AML-193 (cell line): Measurements from ENCODE around the gene DSTYK.
A peak's percentile ranks its signal among the peaks of the same experiment; 100 is the strongest.

Experiments used
- DNase-seq, 2 experiments: peaks; one replicate each; lab custom pipeline; 2025; lab: John Stamatoyannopoulos, UW

Gene DSTYK, protein sequence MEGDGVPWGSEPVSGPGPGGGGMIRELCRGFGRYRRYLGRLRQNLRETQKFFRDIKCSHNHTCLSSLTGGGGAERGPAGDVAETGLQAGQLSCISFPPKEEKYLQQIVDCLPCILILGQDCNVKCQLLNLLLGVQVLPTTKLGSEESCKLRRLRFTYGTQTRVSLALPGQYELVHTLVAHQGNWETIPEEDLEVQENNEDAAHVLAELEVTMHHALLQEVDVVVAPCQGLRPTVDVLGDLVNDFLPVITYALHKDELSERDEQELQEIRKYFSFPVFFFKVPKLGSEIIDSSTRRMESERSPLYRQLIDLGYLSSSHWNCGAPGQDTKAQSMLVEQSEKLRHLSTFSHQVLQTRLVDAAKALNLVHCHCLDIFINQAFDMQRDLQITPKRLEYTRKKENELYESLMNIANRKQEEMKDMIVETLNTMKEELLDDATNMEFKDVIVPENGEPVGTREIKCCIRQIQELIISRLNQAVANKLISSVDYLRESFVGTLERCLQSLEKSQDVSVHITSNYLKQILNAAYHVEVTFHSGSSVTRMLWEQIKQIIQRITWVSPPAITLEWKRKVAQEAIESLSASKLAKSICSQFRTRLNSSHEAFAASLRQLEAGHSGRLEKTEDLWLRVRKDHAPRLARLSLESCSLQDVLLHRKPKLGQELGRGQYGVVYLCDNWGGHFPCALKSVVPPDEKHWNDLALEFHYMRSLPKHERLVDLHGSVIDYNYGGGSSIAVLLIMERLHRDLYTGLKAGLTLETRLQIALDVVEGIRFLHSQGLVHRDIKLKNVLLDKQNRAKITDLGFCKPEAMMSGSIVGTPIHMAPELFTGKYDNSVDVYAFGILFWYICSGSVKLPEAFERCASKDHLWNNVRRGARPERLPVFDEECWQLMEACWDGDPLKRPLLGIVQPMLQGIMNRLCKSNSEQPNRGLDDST

DNA sequence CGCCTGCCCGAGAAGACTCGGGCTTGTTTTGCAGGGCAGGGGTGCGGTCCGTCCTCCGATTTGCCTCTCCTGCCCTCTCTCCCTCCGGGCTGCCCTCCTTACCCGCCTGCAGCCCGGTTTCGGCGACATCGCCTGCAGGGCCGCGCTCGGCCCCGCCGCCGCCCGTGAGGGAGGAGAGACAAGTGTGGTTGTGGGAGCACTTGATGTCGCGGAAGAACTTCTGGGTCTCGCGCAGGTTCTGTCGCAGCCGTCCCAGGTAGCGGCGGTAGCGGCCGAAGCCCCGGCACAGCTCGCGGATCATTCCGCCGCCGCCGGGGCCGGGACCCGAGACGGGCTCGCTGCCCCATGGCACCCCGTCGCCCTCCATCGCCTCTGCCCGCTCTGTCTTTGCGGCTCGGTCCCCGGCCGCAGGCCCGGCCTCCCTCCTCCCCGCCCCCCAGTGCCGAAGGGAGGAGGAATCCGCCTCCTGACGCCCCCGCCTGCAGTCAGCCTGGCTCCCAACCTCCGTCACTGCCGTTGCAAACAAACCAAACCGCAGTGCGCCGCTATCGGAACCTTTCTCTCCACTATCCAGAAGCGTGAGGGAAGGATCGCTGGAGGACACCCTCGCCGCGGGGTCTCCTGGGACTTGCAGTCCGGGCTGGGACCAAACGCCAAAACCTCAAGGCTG is at the start of gene DSTYK:
TSS of gene DSTYK (minus strand) at position 534 of the 670 bp plus-strand sequence. CDS start at position 367, 167 bp downstream.
- peak; percentile 85 to 91 for DNase-seq

DNA sequence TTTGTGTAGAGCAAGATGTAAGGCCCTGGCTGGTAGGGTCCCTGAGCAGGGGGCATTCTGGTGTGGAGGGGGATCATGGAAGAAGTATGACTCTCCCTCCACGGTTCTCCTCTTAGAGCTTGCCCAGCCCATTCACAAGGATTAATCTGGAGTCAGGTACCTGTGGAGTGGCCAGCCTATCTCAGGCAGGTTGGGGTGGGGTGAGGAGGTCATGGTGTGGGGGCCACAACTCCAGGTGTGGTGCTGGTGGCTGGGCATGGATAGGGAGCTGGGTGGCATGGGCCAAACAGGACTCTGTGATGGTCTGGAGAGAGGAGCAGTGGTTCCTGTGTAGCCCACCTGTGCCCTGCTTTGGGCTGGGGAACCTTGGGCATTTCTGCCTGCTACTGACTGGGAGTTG is 48.5 kb upstream of the DSTYK start:
- no peak for DNase-seq

DNA sequence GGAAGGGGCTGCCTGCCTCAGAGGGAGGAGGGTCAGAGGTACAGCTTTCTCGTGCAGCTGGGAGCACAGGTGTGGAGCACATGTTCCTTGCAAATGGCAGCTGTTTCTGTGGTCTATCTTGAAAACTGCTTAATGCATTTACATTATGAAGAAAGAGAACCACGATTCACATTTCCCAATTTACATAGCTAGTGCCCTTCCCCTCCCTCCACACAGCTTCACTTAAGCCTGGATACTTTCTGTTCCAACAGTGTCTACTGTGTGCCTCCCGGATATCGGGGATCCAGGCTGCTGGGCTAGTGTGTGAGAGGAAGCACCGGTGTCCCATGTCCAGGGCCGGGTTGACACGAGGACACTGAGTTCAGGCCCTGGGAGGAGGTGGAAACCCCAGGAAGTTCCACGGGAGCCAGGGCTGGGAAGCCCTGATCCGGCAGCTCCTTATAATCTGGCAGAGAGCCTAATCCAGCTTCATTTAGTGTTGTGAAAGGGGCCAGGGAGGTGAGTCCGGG is 47.9 kb upstream of the DSTYK start:
- peak; percentile 13 to 20 for DNase-seq

DNA sequence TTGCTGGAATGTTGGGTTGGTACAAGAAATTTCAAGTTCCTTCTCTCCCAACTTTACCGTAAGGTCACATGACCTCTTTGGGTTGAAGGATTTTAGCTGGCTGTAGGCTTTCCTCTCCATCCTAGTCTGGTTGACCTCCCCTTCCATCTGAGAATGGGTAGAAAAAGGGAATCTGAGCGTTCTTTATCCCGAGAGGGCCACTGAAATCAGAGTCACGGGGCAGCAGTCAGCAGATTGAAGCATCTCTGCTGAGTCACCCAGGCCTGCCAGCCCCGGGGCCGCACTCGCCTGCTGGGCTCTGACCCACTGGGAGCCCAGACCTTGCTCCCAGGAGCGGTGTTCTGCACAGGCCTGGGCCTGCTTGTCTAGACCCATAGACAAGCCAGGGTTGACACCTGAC is 47.2 kb upstream of the DSTYK start:
- no peak for DNase-seq

DNA sequence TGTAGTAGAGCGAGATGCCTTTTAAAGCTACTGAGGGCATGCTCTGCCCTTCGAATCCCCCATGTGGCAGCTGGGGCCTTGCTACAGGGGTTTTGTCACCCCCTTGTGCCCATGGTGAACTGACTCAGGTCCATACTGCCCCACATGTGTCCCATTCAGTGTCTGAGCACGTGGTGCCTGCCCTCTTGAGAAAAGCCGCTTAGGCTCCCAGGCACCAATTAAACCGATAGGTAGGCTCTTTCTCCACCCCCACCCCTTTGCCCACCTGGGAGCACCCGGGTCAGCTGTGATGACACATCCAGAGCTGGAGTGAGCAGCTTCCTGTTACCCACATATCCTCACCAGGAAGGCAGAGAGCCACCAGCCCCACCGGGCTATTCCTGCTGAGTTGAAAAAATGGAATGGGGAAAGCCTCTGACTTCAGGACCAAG is 46.8 kb upstream of the DSTYK start:
- no peak for DNase-seq

DNA sequence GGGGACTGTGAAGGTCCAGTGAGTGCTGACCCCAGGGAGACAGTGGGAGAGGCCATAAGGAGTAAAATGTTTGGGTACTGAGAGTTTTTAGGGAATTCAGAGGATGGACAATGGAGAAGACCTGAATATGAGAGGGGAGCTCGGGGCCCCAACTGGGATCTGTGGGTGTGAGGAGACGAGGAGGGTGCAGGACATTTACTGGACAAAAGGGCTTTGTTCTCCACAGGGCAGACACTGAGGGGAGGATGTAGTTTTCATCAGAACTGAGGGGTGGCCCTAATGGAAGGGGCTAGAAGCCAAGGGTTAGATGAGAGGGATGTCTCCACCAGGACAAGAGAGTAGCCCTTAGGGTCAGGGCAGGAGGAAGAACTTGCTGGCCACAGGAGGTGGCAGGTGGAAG is 46.2 kb upstream of the DSTYK start:
- no peak for DNase-seq

DNA sequence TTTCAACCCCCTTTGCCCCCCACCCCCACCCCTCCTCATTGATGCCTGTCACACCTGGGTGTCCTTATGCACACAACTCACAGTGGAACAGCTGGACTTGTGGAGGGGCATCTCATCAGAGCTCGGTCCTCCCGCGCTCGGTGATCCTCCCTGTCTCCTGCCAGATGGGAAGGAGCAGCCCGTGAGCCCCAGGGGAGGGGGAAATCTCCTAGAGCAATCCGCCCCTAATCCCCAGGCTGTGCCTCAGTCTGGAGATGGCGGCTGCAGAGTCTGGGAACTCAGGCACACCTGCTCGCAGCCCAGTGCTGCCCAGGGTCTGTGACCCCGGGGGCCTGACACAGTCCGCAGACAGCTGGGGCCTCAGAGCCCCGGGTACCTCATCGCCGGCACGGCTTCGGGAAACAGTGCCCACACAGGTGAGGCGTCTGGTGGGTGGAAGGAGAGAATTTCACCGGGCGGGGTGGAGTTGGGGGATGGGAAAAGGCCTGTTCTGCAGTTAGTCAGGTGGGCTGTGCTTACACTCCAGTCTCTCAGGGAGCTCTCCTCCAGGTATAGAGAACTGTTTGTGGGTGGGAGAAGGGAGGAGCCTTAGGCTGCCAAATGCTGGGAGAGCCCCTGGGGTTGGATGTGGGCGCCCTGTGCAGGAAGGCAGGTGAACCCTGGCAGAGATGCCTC is 45.6 kb upstream of the DSTYK start:
- DNase-seq = no peak

DNA sequence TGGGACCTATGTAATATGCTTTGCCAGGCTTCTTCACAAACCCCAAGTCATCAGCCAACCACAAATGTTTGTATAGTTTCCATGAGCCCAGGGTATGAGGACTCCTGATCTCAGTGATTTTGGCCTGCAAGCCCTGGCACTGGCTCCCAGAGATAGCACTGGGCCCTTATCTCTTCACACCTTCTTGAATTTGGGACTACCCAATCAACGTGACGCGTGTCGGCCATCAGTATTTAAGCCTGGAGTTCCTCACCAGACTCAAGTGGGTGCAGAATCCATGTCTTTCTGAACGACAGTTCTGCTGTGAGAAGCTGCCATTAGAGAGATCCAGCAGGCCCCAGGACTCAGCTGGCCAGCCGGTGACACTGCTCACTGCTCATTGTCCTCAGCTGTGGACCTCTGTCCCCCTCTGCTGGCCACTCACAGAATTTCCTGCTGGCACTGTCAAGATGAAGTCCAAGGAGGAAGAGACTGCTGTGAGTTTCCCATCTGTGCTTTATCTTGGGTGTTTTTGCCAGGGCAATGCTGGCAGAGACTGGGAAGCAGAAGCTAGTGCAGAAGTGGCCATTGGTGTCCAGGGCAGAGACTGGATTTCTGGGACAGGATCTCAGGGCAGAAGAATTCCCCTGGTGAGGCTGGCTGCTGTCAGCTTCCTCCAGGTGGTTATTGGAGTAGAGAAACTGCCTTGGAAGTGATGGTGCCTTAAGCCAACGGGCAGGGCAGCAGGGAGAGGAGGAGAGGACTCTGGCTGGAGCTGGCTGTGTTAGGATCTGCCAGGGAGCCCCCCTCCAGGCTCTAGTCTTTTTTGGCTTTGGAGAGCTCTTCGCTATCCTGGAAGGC is 44.7 kb upstream of the DSTYK start:
- peak; percentile 80 for DNase-seq

DNA sequence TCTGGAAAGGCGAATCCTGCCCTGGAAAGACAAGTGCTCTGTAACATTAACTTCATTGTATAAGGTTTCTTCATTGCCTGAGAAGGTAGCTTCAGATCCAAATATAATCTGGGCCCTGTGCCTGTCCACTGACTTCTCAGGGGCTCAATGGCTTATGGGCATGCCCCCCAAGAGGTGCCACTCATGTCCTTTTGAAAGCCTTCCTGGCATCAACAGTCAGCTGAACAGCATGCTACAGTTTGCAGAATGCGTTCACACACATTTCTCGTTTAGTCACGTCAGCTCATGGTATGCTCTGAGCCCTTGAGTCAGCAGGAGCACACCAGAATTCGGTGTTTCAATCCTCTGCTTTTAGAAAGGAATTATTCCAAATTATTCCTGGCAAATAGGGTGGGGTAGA is 40.1 kb upstream of the DSTYK start:
- DNase-seq = no peak

DNA sequence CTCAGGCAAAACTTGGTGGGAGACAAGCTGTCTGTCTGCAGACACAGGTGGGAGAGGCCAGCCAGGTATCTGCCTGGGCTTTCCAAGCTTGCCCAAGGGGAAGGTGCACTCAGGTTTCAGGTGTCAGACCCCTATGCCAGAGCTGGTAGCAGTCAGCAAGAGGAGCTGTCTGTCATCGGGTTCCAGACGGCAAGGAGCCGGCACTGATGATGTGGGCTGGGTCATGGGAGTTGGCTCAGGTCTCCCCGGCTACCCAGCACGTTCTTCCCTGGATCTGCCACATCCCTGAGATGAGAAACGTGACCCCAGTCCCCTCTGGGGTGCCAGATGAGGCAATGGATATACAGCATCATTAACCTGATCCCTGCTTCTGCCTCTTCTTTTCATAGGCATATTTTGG is 39.2 kb upstream of the DSTYK start:
- no peak for DNase-seq

DNA sequence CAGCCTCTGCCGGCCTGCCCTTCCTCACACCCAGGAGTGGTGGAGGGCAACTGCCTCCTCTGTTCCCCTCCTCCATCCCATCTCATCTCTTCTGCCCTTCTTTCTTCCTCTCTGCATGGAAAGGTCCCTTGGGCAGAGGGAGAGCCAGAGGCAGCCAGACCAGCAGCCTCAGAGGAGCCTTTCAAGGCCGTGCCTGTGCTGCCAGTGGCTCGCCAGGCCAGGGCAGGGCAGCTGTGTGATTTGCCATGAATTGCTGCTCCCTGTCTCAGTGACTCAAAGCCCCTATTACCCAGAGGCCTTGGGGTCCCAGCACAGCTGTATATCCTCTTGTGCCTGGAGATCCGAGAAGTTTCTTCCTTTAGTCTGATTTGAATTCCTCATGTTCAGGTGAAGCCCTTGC is 38.1 kb upstream of the DSTYK start:
- no peak for DNase-seq

DNA sequence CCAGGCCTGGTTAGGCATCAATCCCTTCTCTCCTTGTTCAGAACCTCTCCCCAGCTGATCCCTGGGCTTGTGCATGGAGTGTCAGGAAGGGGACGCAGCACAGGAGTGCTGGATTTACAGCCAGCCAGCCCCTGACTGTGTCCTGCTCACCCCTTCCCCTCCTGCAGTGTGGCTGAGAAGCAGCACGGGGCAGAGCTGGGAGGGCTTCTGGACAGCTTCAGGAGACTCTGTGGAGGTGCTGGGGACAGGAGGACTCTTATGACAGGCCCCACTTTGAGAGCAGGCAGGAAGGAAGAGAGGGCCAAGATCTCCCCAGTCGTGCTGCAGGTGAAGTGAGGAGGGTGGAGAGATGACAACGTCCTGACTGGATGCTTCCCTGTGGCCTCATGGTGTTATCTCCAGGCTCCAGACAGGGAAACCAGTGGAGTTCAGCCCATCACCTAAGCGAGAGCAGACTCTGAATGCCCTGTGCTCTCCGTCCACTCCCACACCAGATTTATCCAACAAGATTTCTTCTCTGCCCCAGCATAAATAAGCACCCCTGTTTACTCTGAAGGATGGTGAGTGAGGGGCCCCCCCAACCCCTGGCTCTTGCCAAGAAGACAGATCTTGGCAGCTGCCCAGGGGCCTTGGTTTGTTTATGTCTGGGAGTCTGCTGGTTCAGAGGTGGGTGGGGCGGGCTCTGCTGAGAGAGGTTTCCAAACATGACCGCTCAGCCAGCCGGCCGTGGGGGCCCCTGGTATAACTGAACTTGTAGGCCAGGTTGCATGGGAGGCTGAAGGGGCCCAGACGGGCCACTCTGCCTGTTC is 37.5 kb upstream of the DSTYK start:
- no peak for DNase-seq

DNA sequence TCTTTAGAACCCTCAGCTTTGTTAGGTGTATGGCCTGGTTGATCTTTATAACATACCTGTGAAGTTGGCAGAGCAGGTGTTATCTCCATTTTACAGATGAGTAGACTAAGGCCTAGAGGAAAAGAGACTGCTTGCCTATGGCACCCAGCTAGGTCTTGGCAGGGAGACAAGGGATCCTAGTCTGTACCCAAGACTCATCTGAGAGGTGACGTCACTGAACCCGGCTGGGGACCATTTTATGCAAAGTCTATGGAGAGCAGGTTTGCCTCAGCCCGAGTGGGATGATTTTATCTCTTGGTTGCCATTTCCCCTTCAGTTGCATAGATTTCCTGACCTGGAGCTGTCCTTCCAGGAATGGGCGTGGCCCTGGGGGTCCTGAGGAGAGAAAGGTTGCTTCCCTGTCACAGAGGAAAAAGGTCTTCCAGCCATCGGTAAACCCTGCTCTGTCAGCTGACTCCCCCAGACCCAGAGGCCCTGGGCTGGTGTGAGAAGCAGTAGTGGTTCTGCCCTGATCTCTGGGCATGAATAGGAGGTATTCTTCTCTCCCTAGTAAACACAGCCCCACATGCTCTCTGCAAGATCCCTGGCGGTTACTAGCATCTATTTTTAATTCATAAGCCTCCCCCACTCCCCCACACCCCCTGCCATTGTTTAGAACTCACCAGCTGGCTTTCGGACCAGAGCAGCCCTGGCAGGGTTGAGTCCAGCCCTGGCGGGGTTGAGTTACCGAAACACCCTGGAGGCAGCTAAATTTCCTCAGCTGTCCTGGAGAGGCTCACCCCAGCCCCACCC is 35.8 kb upstream of the DSTYK start:
- no peak for DNase-seq

DNA sequence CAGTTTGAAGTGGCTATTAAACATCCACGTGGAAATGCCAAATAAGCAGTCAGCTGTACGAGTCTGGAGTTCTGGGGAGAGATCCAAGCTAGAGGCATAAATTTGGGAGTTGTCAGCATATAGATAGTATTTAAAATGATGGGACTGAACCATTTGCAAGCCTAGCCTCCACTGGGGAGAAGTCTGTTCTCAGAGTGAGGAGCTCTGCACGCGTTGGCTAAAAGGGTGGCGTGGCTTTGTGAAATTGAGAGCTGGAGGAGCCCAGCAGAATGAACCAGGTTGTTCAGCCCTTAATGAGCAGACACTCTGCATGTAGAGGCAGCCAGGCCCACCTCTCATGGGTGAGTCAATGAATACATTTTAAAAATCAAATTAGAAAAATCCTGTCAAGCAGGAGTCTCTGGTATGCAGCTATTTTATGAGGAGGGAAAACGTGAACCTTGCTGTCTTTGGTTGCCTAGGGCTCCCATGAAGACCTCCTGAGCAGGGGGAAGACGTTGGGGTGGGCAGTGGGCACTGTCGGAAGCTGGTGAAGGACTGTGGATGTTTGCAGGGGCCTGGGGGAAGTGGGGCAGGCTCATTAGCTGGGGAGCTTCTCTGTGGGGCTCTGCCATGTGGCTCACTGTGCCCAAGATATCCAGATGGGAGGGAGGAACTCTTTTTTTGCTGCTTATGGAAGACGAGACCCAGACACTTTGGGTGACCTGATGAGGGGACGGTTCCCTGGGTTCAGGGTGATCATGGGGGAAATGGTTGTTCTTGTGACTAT is 35.0 kb upstream of the DSTYK start:
- no peak for DNase-seq

DNA sequence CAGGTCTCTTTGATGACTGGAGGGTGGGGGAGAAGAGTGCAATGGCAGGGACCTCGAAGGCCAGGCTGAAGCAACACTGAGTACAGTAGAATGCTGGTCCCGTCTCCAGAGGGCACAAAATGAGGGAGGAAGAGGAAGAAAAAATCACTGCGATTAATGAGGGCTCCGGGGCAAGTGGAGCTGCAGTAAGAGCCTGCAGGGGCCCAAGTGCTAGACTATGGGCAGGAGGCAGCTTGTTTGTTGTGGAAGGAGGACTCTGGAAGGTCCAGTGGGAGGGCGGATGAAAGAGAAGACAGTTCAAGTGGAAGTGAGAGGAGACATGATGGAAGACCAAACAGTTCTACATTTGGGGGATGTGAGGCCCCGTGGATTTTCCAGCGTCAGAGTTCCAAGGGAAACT is 33.6 kb upstream of the DSTYK start:
- no peak for DNase-seq

DNA sequence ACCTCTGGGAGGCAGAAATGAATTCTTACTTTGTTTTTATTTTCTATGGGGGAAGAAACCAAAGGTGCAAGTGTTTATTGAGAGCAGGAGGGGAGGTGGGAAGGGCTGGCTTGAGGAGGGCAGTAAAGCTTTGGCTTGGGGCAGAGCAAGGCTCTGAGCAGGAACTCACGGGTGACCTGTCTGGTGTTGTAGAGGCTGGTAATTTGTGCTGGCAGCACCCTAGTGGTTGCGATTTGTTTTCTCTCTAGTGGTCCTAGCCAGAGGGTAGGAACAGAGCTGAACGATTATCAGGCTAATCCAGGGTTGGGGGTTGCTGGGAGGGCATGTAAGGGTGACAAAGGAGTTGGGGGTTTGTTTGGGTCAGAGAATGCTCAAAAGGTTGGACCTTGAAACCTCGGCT is 32.9 kb upstream of the DSTYK start:
- DNase-seq = no peak

DNA sequence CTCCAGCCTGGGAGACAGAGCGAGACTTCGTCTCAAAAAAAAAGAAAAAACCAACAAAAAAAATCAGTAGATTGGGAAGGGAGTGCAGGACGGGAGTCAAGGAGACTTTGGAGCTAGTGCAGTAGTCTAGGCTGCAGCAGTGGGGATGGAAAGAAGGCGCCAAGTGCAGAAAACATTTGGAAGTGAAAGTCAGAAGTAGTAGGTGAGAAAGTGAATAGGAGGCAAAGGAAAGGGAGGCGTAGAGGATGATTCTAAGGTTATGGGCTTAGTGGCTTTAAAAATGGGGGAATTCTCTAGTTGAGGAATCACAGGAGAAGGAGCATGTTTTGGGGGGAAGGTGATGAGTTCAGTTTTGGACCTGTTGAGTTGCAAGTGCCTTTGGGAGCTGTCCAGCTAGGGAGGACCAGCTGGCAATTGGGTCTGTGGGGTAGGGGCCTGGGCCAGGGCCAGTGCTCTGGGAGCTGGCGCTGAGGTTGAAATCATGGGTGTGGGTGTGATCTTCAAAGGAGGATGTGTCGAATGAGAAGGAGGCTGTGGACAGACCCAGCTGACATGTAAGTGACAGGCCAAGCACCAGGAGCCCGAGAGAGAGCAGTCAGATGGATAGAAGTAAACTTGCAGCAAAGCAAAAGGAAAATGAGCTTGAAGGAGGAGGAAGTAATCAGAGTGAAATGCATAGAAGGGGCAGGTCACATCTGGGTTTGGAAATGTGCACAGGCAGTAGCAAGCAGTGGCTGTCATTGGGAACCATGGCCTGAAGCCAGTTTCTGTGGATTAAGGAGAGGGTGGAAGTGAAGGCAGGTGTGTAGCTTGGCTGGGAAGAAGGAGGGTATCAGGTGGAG is 32.1 kb upstream of the DSTYK start:
- DNase-seq = no peak
